Muscle layer of colon (tissue), 2 donors: Measurements from ENCODE around the gene GPR6.

Experiments
- H3K27ac ChIP-seq: one replicate; pipeline ENCODE4 v1.7.0; 2013; ENCODE audit warnings: low read depth, mild to moderate bottlenecking, low read length, moderate library complexity
- H3K27me3 ChIP-seq, 2 donors: one replicate each; pipeline ENCODE4 v1.7.0; 2013; ENCODE audit warnings: low read length in 2 of 2, mild to moderate bottlenecking in 2 of 2; ENCODE audit not compliant: insufficient read depth in 2 of 2, control insufficient read depth in 1 of 2
- H3K36me3 ChIP-seq: one replicate; pipeline ENCODE4 v1.7.0; 2013; ENCODE audit warnings: mild to moderate bottlenecking, low read length; ENCODE audit not compliant: insufficient read depth
- H3K4me1 ChIP-seq: one replicate; pipeline ENCODE4 v1.7.0; 2013; ENCODE audit warnings: mild to moderate bottlenecking, low read length; ENCODE audit not compliant: insufficient read depth
- H3K4me3 ChIP-seq, 2 donors: one replicate each; pipeline ENCODE4 v1.7.0; 2013; ENCODE audit warnings: low read length in 2 of 2, low read depth in 1 of 2, mild to moderate bottlenecking in 1 of 2, moderate library complexity in 1 of 2
- H3K9ac ChIP-seq: one replicate; pipeline ENCODE4 v1.7.0; 2013; ENCODE audit warnings: low read length
- H3K9me3 ChIP-seq: one replicate; pipeline ENCODE4 v1.7.0; 2013; ENCODE audit warnings: mild to moderate bottlenecking, low read length
- donor health status: abdominal sarcoma.
- donor health status: Adenocarcinoma of cecum.

The GPR6 gene

GRCh38 chr6:109963598-109964170, 14.4 kb upstream of the GPR6 start:
- H3K9ac ChIP-seq: no peak overlapping the region
- no peaks in the 10 kb centered on the region for H3K27me3 ChIP-seq
- H3K27ac ChIP-seq: no peak overlapping the region
- H3K36me3 ChIP-seq: no peaks in the 10 kb centered on the region
- H3K4me1 ChIP-seq: no peaks in the 10 kb centered on the region
- no peaks in the 10 kb centered on the region for H3K9me3 ChIP-seq
- H3K4me3 ChIP-seq: no peak overlapping the region

DNA sequence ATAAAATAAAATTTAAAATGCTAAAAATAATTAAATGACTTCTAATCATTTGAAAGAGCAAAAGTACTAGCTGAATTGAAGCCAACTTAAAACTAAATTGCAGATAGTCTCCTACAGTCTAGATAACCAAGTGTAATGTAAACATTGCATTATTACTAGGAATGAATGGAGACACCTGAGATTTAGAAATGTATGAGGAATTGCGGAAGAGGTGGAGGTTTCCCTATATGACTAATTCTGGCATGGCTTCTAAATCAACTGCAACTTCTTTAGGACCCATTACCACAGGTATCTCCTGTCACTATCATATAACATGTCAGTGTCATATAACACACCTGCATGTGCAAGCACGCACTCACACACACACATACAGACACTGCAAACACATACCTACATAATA, 13.2 kb upstream of the GPR6 start:
- H3K9me3 ChIP-seq: no peaks in the 10 kb centered on the region
- no peaks in the 10 kb centered on the region for H3K27me3 ChIP-seq
- H3K36me3 ChIP-seq: no peaks in the 10 kb centered on the region
- H3K27ac ChIP-seq: no peak overlapping the region
- H3K4me3 ChIP-seq: no peak overlapping the region
- H3K4me1 ChIP-seq: no peaks in the 10 kb centered on the region
- H3K9ac ChIP-seq: no peak overlapping the region

DNA sequence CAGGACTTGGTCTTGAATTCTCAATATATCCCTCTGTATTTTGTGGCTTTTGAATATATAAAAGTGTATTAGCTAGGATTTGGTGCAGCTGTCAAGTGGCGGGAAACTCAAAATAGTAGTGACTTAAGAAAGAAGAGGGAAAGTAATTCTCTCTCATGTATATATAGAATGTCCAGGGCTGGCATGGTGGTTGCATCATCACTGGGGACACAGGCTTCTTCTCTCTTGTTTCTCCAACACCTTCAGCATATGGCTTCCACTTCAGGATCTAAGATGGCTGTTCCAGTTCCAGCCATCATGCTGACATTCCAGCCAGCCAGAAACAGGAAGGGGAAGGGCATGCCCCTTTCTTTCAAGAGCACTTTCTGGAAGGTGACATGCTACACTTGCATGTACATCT, 11.8 kb upstream of the GPR6 start:
- H3K36me3 ChIP-seq: no peaks in the 10 kb centered on the region
- no peaks in the 10 kb centered on the region for H3K4me1 ChIP-seq
- no peak overlapping the region for H3K9ac ChIP-seq
- H3K27me3 ChIP-seq: no peaks in the 10 kb centered on the region
- H3K9me3 ChIP-seq: no peaks in the 10 kb centered on the region
- H3K27ac ChIP-seq: no peak overlapping the region
- H3K4me3 ChIP-seq: no peak overlapping the region

DNA sequence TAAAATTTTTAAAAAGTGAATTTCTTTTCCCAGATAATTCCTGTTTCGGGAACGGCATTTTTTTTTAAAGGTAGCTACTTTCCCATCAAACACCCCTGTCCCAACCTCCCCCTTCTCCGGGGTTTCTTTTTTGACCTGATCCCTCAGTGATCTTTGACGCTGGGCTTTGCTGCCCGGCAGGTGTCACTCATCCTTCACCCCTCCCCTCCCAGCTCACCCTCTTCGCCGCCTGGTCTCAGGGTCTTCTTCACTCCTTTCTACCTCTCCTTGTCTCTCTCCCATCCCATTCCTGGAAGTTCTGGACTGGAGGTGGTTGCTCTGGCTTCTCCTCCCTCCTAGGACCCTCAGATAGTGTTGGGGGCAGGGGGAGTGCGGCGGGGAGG, 329 bp upstream of the GPR6 start:
- Histone ChIP-seq H3K9ac (no peak overlapping the region), H3K4me3 (no peak overlapping the region), H3K9me3 (no peaks in the 10 kb centered on the region), H3K27me3 (peaks cover 4 to 23% of the 10 kb centered on the region in 2 donors), H3K4me1 (no peaks in the 10 kb centered on the region), H3K27ac (no peak overlapping the region), H3K36me3 (no peaks in the 10 kb centered on the region)

- Histone ChIP-seq H3K4me3 (no peak overlapping the region), H3K9ac (no peak overlapping the region), H3K27ac (no peak overlapping the region)
Observed at GRCh38 chr6:109979033-109979921, 1.2 kb downstream of the GPR6 start.

GRCh38 chr6:109984410-109984809, 6.3 kb downstream of the GPR6 start:
- Histone ChIP-seq H3K9ac (no peak overlapping the region), H3K27ac (no peak overlapping the region), H3K9me3 (no peaks in the 10 kb centered on the region), H3K27me3 (peaks cover 0 to 7% of the 10 kb centered on the region in 2 donors), H3K4me1 (no peaks in the 10 kb centered on the region), H3K36me3 (no peaks in the 10 kb centered on the region), H3K4me3 (no peak overlapping the region)

More at GRCh38 chr6:109979033-109979921, 1.2 kb downstream of the GPR6 start:
- Histone ChIP-seq H3K9me3 (no peaks in the 10 kb centered on the region), H3K27me3 (peaks cover 4 to 23% of the 10 kb centered on the region in 2 donors), H3K4me1 (no peaks in the 10 kb centered on the region), H3K36me3 (no peaks in the 10 kb centered on the region)

- Histone ChIP-seq H3K9ac (no peak overlapping the region), H3K9me3 (no peaks in the 10 kb centered on the region), H3K4me3 (no peak overlapping the region), H3K27me3 (no peaks in the 10 kb centered on the region), H3K27ac (no peak overlapping the region), H3K36me3 (no peaks in the 10 kb centered on the region), H3K4me1 (no peaks in the 10 kb centered on the region)
Observed at GRCh38 chr6:109987196-109987595, 9.1 kb downstream of the GPR6 start.

GRCh38 chr6:109991201-109992101, 13.3 kb downstream of the GPR6 start:
- no peak overlapping the region for H3K9ac ChIP-seq
- H3K36me3 ChIP-seq: no peaks in the 10 kb centered on the region
- no peaks in the 10 kb centered on the region for H3K27me3 ChIP-seq
- no peak overlapping the region for H3K27ac ChIP-seq
- no peaks in the 10 kb centered on the region for H3K9me3 ChIP-seq
- no peak overlapping the region for H3K4me3 ChIP-seq
- no peaks in the 10 kb centered on the region for H3K4me1 ChIP-seq

DNA sequence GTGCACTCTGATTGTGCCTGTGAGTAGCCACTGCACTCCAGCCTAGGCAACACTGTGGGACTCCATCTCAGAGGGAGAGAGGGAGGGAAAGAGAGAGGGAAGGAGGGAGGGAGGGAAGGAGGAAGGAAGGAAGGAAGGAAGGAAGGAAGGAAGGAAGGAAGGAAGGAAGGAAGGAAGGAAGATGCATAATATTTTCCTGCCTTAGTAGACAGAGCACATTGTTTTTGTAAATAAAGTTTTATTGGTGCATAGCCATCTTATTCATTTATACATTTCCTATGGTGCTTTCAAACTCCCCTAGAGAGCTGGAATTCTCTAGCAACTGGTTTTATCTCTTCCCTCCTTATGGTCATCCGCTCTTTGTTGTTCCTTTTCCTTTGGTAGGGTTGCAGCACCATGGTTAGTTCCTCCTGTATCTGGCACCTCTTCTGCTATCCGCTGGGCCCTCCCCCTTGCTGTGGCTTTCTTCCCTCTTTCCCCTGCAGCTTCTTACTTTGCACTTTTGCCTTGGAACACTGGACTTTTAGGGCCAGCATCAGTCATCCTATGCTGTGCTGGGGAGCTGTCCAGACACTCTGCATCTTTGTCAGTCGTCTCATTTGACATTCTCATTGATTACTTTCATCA, 20.2 kb downstream of the GPR6 start:
- Histone ChIP-seq H3K36me3 (no peaks in the 10 kb centered on the region), H3K27ac (no peak overlapping the region), H3K4me1 (no peaks in the 10 kb centered on the region), H3K9ac (no peak overlapping the region), H3K27me3 (no peaks in the 10 kb centered on the region), H3K4me3 (no peak overlapping the region), H3K9me3 (no peaks in the 10 kb centered on the region)

DNA sequence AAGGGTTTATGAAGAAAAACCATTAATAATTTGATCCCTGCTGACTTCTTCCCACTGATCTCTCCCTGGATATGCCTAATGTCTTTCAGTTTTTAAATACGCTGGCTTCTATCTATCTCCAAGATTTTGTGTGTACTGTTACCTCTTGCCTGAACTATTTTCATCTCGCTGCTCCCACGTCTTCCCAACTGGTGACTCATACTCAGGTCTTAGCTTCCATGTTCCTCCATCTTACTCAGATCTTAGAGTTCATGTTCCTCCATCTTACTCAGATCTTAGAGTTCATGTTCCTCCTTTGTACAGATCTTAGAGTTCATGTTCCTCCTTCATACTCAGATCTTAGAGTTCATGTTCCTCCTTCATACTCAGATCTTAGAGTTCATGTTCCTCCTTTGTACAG, 21.6 kb downstream of the GPR6 start:
- Histone ChIP-seq H3K9me3 (no peaks in the 10 kb centered on the region), H3K4me3 (no peak overlapping the region), H3K27ac (no peak overlapping the region), H3K9ac (no peak overlapping the region), H3K4me1 (no peaks in the 10 kb centered on the region), H3K27me3 (no peaks in the 10 kb centered on the region), H3K36me3 (no peaks in the 10 kb centered on the region)

DNA sequence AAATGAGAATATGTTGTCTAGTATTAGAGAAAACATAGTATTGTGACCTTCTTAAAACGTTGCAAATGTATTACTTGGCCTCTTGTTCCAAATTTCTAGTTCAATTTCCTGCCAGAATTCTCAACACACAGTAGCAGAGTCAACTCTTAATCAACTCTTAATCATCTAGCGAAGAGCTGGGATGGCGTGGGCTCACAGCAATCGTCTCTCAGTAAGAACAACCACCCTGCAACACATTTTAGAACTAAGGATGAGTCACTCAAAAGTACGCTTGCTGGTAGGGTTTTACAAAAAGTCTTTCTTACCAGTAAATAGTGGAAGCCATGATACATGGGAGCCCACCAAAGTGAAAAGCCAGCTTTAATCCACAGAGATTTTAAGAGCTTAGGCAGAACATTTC, 24.6 kb downstream of the GPR6 start:
- no peak overlapping the region for H3K27ac ChIP-seq
- no peaks in the 10 kb centered on the region for H3K9me3 ChIP-seq
- no peaks in the 10 kb centered on the region for H3K27me3 ChIP-seq
- H3K4me3 ChIP-seq: no peak overlapping the region
- no peaks in the 10 kb centered on the region for H3K36me3 ChIP-seq
- H3K4me1 ChIP-seq: no peaks in the 10 kb centered on the region
- no peak overlapping the region for H3K9ac ChIP-seq
